GM19023 (cell line): ENCODE results near the gene SIDT2.
"Not testable (repeated sequence)": the region's sequence is repeated elsewhere in the genome, so short reads cannot be mapped to it uniquely, and the experiment has no call there.

Source experiments
- ATAC-seq: cut with Tn5 transposase; IDR thresholded peaks from one replicate; pipeline ENCODE4 v1.9.1; 2021; ENCODE audit warnings: mild to moderate bottlenecking, moderate library complexity; ENCODE audit not compliant: unreplicated experiment

SIDT2 gene

DNA sequence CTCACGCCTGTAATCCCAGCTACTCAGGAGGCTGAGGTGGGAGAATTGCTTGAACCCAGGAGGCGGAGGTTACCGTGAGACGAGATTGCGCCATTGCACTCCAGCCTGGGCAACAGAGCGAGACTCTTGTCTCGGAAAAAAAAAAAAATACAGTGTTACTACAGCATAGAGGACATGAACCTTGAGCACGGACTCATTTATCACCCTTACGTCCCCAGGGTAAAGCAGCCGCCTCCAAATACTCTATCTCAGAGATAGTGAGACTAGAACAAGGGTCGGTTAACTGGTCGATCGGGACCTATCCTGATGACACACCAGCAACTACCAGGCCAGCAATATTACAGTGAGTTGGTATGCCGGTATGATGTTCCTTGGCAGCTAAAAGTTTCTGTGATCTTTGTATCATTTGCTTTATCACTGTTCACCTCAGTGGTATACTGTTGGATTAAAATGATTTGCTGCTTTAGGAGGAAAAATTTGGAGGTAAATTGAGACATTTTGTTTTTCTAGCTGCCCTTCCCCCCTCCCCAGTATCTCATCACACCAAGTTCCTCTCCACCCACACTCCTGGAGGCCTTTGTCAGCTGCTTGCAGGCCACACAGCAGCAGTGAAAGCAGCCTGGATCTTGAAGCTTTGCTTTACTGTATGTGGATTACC, 7.0 kb upstream of the SIDT2 start:
- ATAC-seq = no peak

DNA sequence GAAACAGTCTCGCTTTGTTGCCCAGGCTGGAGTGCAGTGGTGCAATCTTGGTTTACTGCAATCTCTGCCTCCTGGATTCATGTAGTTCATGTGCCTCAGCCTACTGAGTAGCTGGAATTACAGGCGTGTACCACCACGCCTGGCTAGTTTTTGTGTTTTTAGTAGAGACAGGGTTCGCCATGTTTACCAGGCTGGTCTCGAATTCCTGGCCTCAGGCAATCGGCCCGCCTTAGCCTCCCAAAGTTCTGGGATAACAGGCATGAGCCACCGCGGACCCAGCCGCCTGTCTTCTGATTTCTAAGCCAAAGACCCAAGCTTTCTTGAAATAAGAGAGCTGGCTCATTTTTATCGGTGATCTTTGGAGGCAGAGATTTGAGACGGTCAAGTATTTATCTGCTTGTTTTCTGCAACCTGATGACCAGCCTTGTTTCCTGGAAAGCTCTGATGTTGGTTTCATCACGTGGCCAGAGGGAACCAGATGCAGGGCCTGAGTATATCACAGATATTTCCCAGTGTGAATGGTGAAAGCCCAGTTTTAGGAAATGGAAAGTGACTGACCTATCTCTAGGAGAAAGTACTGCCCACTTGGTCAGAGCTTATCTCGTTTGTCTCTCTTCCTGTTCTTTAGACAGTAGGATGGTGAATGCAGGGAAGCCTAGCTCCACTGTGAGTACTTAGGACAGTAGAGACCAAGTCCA, 5.7 kb upstream of the SIDT2 start:
- no peak for ATAC-seq

DNA sequence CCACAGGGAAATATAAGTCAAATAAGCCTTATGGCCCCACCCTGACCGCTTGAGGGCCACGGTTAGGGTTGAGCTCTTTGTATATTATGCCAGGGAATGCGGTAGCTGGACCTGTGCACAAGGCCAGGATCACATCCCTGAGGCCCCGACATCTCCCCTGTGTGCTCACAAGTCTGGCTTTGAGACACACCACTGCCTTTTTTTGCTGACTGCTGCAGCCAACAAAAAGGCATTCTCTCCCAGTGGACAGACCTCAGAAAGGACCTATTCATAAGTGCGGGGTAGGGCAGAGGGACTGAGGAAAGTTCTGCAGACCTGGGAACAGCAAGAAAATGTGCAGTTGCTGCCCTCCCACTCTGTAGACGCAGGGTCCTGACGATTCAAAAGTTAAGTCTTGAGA, 3.4 kb upstream of the SIDT2 start:
- ATAC-seq = no peak

DNA sequence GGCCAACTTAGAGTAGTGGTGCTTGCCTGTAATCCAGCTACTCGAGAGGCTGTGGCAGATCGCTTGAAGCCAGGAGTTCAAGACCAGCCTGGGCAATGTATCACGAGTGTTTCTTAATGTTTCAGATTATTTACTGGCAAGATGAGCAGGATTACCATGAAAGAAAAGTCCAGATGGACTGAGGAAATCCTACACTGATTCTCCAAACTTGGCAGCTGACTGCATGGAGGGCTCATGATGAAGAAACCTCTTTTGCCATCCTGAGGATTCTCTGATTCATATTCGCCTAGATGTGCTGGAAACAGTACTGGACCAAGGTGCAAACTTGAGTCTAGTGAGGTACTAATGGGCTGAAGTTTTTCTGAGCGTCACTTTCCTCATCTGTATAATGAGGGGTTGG, 2.8 kb upstream of the SIDT2 start:
- no peak for ATAC-seq

DNA sequence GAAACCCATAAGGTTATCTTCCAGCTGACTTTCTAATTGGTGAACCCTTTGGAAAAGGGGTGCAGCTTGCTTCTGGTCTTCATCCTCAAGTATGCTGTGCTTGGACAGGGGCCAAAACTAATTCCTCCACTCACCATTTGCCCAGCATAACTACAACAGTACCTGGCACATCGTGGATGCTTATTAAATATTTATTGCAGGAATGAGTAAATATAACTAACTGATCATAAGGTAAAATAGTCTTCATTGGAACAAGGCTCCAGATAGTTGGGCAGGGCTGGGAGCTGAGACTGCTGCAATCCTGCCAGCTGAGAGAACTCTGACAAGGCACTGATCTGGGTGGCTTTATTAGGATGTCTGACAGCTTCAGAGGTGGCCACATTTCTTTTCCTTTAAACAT, 2.4 kb upstream of the SIDT2 start:
- no peak for ATAC-seq

DNA sequence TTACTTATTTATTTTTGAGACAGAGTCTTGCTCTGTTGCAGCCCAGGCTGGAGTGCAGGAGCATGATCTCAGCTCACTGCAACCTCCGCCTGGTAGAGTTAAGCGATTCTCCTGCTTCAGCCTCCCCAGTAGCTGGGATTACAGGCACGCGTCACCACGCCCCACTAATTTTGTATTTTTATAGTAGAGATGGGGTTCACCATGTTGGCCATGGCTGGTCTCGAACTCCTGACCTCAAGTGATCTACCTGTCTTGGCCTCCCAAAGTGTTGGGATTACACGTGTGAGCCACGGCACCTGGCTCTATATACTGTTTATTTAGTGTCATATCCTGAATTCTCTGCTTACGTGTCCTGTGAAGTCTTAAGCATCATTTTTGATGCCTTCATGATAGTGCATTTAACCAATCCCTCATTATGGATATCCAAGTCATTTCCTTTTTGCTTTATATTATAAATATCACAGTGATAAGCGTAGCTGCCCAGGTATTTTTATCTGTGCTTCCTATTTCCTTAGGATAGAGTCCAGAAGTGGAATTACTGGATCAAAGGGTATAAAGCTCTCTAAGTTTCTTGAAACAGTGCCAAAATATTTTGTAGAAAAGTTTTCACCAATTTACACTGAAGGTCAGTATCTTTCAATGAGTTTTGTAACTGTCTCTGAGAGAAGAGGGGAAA, 871 bp upstream of the SIDT2 start:
- no peak for ATAC-seq

DNA sequence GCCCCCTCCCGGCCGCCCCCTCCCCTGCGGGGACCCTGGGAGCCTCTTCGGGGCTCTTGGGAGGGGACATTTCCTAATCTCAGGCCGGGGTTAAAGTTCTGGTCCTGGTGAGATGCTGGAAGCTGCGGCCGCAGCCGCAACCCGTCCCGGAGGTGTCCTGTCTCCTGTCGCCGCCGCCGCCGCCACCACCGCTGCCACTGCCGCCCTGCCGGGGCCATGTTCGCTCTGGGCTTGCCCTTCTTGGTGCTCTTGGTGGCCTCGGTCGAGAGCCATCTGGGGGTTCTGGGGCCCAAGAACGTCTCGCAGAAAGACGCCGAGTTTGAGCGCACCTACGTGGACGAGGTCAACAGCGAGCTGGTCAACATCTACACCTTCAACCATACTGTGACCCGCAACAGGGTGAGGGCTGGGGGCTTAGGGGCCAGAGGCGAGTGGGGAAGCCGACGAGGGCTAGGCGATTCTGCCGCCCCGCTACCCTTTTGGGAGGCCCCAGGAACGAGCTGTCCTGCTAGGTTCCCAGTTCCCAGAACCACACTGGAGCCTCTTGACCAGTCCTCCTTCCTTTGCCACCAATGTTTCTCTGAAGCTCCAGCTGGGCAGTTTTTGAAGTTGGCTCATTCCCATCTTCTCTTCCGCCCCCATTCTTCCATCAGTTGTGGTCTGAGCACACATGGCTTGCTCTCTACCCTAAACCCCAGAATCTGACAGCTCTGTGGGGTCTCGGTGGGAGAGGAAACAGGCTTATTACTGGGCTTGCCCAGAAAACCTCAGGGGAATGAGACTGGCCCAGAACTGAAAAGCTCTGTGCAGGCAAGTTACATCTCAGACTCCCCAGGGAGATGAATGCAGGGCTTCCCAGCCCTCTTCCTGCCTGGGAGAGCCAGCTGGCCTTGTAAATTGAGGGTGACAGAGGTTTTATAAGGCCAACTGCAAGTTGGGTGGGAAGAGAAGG, 781 bp downstream of the SIDT2 start:
- peak; percentile 42 for ATAC-seq

DNA sequence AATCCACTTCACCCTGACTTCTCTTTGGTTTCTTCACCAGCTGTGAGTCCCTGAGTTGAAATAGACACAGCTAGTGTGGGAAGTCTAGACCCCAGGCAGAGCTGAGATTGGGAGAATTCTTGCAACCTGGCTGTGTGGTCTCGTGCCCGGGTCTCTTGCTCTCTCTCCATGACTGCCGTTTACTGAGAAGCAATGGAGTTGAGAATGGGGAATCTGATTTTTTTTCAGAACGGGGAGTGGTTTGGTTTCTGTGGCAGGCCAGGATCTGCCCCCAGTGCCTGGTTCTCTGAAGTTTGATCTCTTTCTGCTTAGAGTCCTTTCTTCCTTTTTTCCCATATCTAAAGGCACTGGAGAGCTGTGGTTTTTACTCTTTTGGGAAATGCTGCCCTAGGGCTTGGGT, 1.5 kb downstream of the SIDT2 start:
- no peak for ATAC-seq

DNA sequence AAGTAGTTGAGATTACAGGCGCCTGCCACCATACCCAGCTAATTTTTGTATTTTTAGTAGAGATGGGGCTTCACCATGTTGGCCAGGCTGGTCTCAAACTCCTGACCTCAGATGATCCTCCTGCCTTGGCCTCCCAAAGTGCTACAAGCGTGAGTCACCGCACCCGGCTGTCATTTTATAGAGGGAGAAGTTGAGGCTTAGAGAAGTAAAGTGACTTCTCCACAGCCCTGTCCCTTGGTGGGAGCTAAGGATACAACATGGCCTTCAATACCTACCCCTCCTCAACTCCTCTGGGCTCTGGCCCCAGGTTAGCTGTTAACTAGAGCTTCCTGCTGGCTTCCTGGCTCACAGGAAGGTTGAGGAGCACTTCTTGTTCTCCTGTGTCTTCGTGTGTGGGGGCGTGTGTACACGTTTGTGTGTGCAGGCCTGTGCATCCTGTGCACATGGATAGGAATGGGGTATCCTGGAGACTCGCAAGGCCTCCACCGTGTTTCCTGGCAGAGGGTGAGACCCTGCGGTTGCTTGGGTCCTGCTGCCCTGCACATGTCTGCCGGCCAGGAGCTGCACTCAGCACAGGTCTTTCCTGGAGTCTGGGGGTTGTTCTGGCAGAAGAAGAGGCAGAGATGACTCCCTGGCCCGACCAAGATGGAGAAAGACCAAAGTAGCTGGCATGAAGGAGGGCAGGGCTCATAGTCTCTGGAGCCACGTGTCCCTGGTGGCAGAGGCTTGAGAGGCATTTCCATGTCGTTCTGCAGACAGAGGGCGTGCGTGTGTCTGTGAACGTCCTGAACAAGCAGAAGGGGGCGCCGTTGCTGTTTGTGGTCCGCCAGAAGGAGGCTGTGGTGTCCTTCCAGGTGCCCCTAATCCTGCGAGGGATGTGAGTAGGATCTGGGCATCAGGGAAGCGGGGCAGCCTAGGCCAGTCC, 2.4 kb downstream of the SIDT2 start:
- no peak for ATAC-seq

DNA sequence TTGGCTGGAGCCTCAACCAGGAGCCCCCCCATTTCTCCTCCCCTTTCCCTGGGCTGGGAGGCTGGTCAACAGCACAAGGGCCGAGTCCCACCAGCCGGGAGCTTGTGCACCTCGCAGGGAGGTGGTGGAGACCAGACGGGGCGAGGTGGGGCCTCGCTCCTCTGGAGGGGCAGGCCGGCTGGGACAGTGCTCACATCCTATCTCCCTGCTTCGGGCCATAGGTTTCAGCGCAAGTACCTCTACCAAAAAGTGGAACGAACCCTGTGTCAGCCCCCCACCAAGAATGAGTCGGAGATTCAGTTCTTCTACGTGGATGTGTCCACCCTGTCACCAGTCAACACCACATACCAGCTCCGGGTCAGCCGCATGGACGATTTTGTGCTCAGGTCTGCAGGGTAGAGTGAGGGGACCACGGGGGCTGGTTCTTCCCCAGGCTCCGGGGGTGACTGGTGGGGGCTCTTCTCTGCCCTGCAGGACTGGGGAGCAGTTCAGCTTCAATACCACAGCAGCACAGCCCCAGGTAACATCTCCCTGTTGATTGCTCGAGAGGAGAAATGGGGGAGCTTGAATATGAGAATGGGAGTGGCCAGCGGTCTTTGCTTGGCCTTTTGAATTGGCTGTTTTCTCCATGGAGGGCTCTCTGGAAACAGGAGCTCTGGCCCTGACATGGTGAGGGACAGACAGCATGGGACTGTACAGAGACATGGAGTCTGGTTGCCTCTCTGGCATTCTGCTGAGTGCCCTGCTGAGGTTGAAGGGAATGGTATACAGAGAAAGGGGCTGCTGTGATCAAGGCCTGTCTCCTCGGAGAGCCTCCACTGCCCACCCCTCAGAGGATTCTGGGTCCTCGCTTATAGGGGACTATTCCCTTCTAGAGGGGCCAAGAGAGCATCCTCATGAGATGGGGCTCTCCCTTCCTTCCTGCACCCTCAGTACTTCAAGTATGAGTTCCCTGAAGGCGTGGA, 3.3 kb downstream of the SIDT2 start:
- no peak for ATAC-seq

DNA sequence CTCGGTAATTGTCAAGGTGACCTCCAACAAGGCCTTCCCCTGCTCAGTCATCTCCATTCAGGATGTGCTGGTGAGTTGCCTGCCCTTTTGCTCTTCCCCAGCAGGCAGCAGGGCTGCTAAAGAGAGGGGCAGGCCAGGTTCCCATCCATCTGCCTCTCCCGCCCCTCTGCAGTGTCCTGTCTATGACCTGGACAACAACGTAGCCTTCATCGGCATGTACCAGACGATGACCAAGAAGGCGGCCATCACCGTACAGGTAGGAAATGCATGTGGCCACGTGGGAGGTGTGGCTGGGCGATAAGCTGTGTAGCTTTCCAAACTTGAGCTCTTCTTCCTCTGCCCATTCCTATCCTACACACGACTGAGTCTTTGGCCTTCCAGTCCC, 4.0 kb downstream of the SIDT2 start:
- no peak for ATAC-seq

DNA sequence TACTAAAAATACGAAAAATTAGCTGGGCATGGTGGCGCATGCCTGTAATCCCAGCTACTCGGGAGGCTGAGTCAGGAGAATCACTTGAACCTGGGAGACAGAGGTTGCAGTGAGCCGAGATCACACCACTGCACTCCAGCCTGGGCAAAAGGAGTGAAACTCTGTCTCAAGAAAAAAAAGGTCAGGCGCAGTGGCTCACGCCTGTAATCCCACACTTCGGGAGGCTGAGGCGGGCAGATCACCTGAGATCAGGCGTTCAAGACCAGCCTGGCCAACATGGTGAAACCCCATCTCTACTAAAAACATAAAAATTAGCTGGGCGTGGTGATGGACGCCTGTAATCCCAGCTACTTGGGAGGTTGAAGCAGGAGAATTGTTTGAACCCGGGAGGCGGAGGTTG, 4.6 kb downstream of the SIDT2 start:
- not testable (repeated sequence) for ATAC-seq

DNA sequence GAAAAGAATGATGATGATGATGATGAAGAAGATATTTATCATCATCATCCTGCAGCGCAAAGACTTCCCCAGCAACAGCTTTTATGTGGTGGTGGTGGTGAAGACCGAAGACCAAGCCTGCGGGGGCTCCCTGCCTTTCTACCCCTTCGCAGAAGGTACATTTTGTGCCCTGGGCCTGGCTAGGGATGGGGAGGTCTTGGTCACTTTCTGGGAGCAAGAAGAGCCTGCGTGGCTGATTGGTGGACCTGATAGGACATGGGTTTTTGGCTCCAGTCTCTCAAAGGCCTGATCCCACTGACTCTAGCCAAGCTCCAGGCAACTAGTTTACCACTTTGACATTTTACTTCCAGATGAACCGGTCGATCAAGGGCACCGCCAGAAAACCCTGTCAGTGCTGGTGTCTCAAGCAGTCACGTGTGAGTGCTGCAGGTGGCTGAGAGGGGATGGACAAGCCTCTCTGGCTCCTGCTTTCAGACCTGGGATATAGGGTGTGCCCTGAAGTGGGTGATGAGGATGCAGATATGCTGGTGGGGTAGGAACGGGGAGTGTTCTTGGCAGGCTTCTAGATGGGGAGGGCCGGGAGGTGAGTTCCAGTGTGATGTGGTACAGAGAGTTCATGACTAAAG, 5.3 kb downstream of the SIDT2 start:
- ATAC-seq = no peak

DNA sequence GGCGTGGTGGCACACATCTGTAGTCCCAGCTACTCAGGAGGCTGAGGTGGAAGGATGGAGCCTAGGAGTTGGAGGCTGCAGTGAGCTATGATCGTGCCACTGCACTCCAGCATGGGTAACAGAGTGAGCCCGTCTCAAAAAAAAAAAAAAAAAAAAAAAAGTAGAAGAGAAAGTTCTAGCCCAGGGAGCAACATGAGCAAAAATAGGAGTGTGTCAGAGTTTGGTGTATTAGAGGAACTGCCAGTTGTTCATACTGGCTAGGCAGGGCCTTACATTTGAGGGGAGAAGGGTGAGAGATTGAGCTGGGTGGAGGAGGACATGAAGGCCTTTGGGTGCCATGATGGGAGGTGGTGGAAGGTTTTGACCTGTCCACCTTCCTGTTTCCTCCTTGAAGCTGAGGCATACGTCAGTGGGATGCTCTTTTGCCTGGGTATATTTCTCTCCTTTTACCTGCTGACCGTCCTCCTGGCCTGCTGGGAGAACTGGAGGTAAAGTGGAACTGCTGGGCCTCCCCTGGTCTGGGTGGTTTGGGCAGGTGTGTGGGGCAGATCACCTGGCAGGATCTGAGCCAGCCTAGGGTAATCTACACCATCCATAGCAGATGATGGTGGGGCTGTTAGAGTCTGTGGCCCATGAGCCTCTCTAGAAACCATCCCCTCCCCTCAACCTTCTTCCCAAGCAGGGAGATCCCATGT, 7.3 kb downstream of the SIDT2 start:
- no peak for ATAC-seq

DNA sequence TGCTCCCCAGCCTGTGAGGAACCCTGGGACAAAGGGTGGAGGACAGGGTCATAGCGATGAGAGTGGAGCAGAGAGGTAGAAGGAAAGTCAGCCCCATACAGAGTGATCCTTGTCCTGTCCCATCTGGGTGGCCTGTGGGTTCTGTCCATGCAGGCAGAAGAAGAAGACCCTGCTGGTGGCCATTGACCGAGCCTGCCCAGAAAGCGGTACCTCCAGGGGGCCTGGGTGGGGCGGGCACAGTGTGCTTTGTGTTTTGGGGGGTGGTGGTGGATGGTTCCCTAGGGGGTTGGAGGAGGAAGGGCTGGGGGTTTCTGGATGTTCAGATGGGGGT, 7.9 kb downstream of the SIDT2 start:
- no peak for ATAC-seq

DNA sequence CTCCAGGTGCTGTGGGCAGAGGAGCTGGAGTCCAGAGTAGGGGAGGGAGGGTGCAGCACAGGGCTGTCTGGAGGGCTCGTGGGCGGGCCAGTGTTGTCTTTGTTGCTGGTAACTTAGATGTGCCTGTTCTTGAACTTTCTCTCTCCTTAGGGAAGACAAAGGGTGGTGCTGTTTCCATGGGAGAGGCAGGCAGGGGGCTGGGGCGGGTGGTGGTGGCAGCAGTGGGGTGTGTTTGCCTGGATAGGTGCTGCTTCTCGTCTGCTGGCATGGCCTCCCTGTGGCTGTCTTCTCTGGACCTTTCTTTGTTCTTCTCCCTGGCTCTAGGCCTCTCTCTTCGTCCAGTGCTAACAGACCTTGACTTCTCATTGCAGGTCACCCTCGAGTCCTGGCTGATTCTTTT, 8.5 kb downstream of the SIDT2 start:
- ATAC-seq = no peak

DNA sequence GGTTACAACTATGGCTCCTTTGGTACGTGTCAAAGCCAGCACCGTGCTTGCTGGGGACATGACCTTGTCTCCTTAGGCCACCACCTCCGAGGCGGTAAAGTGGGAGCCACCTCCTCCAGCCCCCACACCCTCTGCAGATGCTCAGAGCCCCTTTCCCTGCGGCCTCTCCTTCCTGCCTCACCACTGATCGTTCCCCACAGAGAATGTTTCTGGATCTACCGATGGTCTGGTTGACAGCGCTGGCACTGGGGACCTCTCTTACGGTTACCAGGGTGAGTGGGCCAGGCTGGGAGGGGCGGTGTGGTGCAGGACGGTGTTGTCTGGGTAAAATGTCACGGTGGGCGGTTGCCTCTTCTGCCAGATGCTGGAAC, 8.9 kb downstream of the SIDT2 start:
- ATAC-seq = no peak

DNA sequence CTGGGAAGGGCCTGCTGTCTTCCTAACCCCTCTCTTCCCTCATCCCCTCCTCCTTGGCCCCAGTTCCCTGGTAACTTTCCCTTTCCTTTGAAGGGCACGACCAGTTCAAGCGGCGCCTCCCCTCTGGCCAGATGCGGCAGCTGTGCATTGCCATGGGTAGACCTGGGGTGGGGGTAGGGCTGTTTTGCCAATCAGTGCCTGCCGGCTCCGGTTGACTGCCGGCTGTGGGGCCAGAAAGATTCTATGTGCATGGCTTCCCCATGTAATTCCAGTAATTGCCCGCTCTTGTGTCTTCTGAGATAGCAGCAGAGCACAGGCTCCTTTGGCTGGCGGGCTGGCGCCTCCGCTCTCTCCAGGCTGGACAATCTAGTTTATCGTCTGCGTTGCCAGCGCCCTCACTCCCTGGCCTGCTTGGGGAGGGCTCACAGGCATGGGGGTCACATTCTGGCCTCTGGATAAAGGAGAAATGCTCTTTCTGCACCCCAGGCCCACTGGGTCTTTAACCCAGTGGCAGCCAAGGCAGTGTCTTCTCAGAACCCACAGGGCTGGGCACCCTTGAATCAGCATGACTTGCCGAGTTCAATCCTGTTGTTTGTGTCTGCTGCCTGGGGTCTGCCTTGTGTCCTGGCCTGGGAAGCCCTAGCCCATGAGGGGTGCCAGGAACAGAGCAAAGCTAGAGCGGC, 9.4 kb downstream of the SIDT2 start:
- no peak for ATAC-seq
